ENCODE data around the gene EIF1AD.
"Not testable (repeated sequence)": the region's sequence is repeated elsewhere in the genome, so short reads cannot be mapped to it uniquely, and the experiment has no call there.

Gene EIF1AD

GRCh38 chr11:66012371-66012945 is 10.5 kb upstream of the EIF1AD start:
- TF ChIP-seq CTCF (conservative IDR thresholded peaks at IDR 0.05; ENCODE audit: low read length) (no peak), EZH2phosphoT487 (IDR thresholded peaks at IDR 0.05; ENCODE audit: borderline replicate concordance) (no peak)
- Histone ChIP-seq H3K4me2 (ENCODE audit: low read depth, low read length, poor library complexity, severe bottlenecking) (no peak overlapping the region), H2AFZ (ENCODE audit: low read length) (no peak overlapping the region)

GRCh38 chr11:66011785-66012303 is 9.9 kb upstream of the EIF1AD start, which contains the start of gene CST6:
Gene CST6, plus strand, starts transcription at chr11:66012008. Its CDS starts 37 bp downstream, at chr11:66012045.
- no peaks in the 10 kb centered on the region for H3F3A ChIP-seq (ENCODE audit: low read depth)
- no peaks in the 10 kb centered on the region for H3K79me2 ChIP-seq (ENCODE audit: insufficient read depth, low read length)
- H3K36me3 ChIP-seq (ENCODE audit: insufficient read depth, low read length), result no peaks in the 10 kb centered on the region
- no peak within 1 kb of the TSS for H3K9ac ChIP-seq (ENCODE audit: low read depth, low read length, poor library complexity, severe bottlenecking)
- H4K20me1 ChIP-seq (ENCODE audit: insufficient read depth, low read length, poor library complexity, severe bottlenecking), result no peaks in the 10 kb centered on the region
- H3K4me3 ChIP-seq (ENCODE audit: low read length, poor library complexity, severe bottlenecking), result no peak within 1 kb of the TSS
- no peaks in the 10 kb centered on the region for H3K27me3 ChIP-seq (ENCODE audit: insufficient read depth, low read length, poor library complexity, severe bottlenecking)
- no peaks in the 10 kb centered on the region for H3K9me3 ChIP-seq (ENCODE audit: insufficient read depth, low read depth, low read length)
- H2AFZ ChIP-seq (ENCODE audit: low read length), result no peak within 1 kb of the TSS
- peaks cover 11% of the 10 kb centered on the region for H3K4me1 ChIP-seq (ENCODE audit: insufficient read depth, low read length, poor library complexity, severe bottlenecking)
- H3K9me2 ChIP-seq (replicated peaks; ENCODE audit: low read depth, low read length), result no peaks in the 10 kb centered on the region
- H3K4me2 ChIP-seq (ENCODE audit: low read depth, low read length, poor library complexity, severe bottlenecking), result no peak within 1 kb of the TSS
- TF ChIP-seq EZH2phosphoT487 (IDR thresholded peaks at IDR 0.05; ENCODE audit: borderline replicate concordance) (no peak), CTCF (conservative IDR thresholded peaks at IDR 0.05; ENCODE audit: low read length) (no peak)

More at GRCh38 chr11:66012371-66012945, 10.5 kb upstream of the EIF1AD start:
- H3K4me1 ChIP-seq (ENCODE audit: insufficient read depth, low read length, poor library complexity, severe bottlenecking), result peaks cover 7% of the 10 kb centered on the region
- H3K9me3 ChIP-seq (ENCODE audit: insufficient read depth, low read depth, low read length), result no peaks in the 10 kb centered on the region
- H3K4me3 ChIP-seq (ENCODE audit: low read length, poor library complexity, severe bottlenecking), result no peak overlapping the region
- H3K27me3 ChIP-seq (ENCODE audit: insufficient read depth, low read length, poor library complexity, severe bottlenecking), result no peaks in the 10 kb centered on the region
- no peaks in the 10 kb centered on the region for H3K79me2 ChIP-seq (ENCODE audit: insufficient read depth, low read length)
- H4K20me1 ChIP-seq (ENCODE audit: insufficient read depth, low read length, poor library complexity, severe bottlenecking), result no peaks in the 10 kb centered on the region
- H3K9ac ChIP-seq (ENCODE audit: low read depth, low read length, poor library complexity, severe bottlenecking), result no peak overlapping the region
- H3F3A ChIP-seq (ENCODE audit: low read depth), result no peaks in the 10 kb centered on the region
- H3K36me3 ChIP-seq (ENCODE audit: insufficient read depth, low read length), result no peaks in the 10 kb centered on the region
- H3K9me2 ChIP-seq (replicated peaks; ENCODE audit: low read depth, low read length), result no peaks in the 10 kb centered on the region

- H3K79me2 ChIP-seq (ENCODE audit: insufficient read depth, low read length), result no peaks in the 10 kb centered on the region
- no peak overlapping the region for H3K4me3 ChIP-seq (ENCODE audit: low read length, poor library complexity, severe bottlenecking)
- H3K9me3 ChIP-seq (ENCODE audit: insufficient read depth, low read depth, low read length), result no peaks in the 10 kb centered on the region
- no peaks in the 10 kb centered on the region for H3F3A ChIP-seq (ENCODE audit: low read depth)
- no peak overlapping the region for H3K9ac ChIP-seq (ENCODE audit: low read depth, low read length, poor library complexity, severe bottlenecking)
- H3K4me1 ChIP-seq (ENCODE audit: insufficient read depth, low read length, poor library complexity, severe bottlenecking), result peaks cover 12% of the 10 kb centered on the region
- H3K9me2 ChIP-seq (replicated peaks; ENCODE audit: low read depth, low read length), result no peaks in the 10 kb centered on the region
- TF ChIP-seq CTCF (conservative IDR thresholded peaks at IDR 0.05; ENCODE audit: low read length), result no peak
- H3K4me2 ChIP-seq (ENCODE audit: low read depth, low read length, poor library complexity, severe bottlenecking), result no peak overlapping the region
- no peaks in the 10 kb centered on the region for H3K36me3 ChIP-seq (ENCODE audit: insufficient read depth, low read length)
- H4K20me1 ChIP-seq (ENCODE audit: insufficient read depth, low read length, poor library complexity, severe bottlenecking), result no peaks in the 10 kb centered on the region
- H3K27me3 ChIP-seq (ENCODE audit: insufficient read depth, low read length, poor library complexity, severe bottlenecking), result no peaks in the 10 kb centered on the region
- H2AFZ ChIP-seq (ENCODE audit: low read length), result no peak overlapping the region
Observed at GRCh38 chr11:66011239-66011784, 9.4 kb upstream of the EIF1AD start.

GRCh38 chr11:66010036-66010435 is 8.1 kb upstream of the EIF1AD start:
- not testable (repeated sequence) for H3K4me3 ChIP-seq (ENCODE audit: low read length, poor library complexity, severe bottlenecking); H3K9me2 ChIP-seq (replicated peaks; ENCODE audit: low read depth, low read length); H4K20me1 ChIP-seq (ENCODE audit: insufficient read depth, low read length, poor library complexity, severe bottlenecking); H2AFZ ChIP-seq (ENCODE audit: low read length); H3K36me3 ChIP-seq (ENCODE audit: insufficient read depth, low read length); H3K9ac ChIP-seq (ENCODE audit: low read depth, low read length, poor library complexity, severe bottlenecking); H3K9me3 ChIP-seq (ENCODE audit: insufficient read depth, low read depth, low read length); H3K4me2 ChIP-seq (ENCODE audit: low read depth, low read length, poor library complexity, severe bottlenecking); H3F3A ChIP-seq (ENCODE audit: low read depth); H3K27me3 ChIP-seq (ENCODE audit: insufficient read depth, low read length, poor library complexity, severe bottlenecking); H3K79me2 ChIP-seq (ENCODE audit: insufficient read depth, low read length)
- H3K4me1 ChIP-seq (ENCODE audit: insufficient read depth, low read length, poor library complexity, severe bottlenecking), result peaks cover 12% of the 10 kb centered on the region

Measured in Loucy (cell line).